ENCODE results near the gene DNAJC30. TPM values are rescaled to one million over a fixed set of nuclear protein-coding genes. Genes with fewer than 3 reads are reported as not detected.

Gene DNAJC30
- polyA plus RNA-seq, 1 of the 3 experiments (the other 2 are of a cell fraction): 11.0 TPM

DNA sequence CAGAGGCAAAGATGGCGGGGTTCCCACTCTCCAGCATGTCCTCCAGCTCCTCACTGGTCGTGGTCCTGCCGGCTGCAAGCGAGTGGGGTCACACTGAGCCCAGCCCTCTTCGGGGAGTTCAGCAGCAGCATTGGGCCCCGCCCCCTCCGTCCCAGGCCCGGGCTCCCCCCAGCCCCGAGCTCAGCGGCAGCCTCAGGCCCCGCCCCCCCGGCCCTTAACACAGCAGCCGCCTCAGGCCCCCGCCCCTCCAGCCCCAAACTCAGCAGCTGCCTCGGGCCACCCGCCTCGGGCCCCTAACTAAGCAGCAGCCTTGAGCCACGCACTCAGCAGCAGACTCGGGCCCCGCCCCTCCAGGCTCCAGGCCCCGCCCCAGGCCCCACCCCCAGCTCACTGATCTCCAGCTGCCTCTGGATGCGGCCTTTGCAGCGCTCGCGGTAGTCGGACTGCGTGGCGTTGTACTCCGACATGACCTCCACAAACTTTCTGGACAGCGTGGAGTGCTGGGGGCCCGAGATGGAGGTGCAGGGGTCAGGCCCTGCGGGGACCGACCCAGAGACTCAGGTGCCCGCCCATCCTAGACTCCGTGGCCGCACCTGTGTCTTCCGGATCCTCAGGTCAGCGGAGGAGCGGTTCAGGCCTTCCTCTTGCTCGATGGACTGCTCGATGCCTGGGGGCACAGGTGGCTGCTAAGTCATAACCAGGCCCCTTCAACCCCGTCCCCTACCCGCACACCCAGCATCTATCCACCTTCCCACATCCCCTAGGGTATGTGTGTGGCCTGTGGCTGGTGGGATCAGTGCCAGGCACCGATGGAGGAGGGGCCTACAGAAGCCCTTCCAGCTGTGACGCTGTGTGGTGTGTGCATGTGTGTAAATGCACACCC is 20.7 kb upstream of the DNAJC30 start:
- H3K4me1 ChIP-seq (ENCODE audit: control insufficient read depth in 1 of 2, insufficient read depth in 2 of 2, low read depth in 1 of 2, low read length in 1 of 2): peaks cover 0 to 42% of the 10 kb centered on the region in 2 experiments; a peak in 3 of 4 replicates
- ChIA-PET POLR2A (interaction anchor here (0.5 to 1.1 kb wide), 3 partner anchors 11 to 133 kb away, joined by 3 to 4 read pairs (median 4); partner anchors contain the start of genes BUD23 and DNAJC30), CTCF (interaction anchor here (0.8 to 4.5 kb wide), 6 partner anchors 14 to 151 kb away, joined by 3 to 27 read pairs (median 4); no protein-coding TSS in a partner anchor)
- peak overlapping the region; percentile 56; the same call in 1 of the 2 replicates for H3K4me2 ChIP-seq
- no peak for TF ChIP-seq TCF12 (IDR thresholded peaks at IDR 0.05)
- no peak for TF ChIP-seq FOXJ3 (CRISPR knock-in tag; IDR thresholded peaks at IDR 0.05)
- no peak for TF ChIP-seq MXI1 (IDR thresholded peaks at IDR 0.05; ENCODE audit: low read depth, low read length)
- TF ChIP-seq, protein P1, sequence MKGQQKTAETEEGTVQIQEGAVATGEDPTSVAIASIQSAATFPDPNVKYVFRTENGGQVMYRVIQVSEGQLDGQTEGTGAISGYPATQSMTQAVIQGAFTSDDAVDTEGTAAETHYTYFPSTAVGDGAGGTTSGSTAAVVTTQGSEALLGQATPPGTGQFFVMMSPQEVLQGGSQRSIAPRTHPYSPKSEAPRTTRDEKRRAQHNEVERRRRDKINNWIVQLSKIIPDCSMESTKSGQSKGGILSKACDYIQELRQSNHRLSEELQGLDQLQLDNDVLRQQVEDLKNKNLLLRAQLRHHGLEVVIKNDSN (IDR thresholded peaks at IDR 0.05; ENCODE audit: borderline replicate concordance, low read depth): no peak
- peaks cover 36% of the 10 kb centered on the region for H4K20me1 ChIP-seq (ENCODE audit: insufficient read depth)
- no peak overlapping the region for H3K9ac ChIP-seq
- no peaks in the 10 kb centered on the region for H3K27me3 ChIP-seq (ENCODE audit: insufficient read depth)
- H3K36me3 ChIP-seq (replicated peaks in 1 of 2; ENCODE audit: control insufficient read depth in 1 of 2, insufficient read depth in 2 of 2, low read length in 1 of 2): peaks cover 41 to 45% of the 10 kb centered on the region in 2 experiments
- WGBS (ENCODE audit: low lambda C conversion rate): 74% methylated on average over 33 of the region's 45 CpGs
- H3K9me3 ChIP-seq: no peaks in the 10 kb centered on the region
- peaks cover 57% of the 10 kb centered on the region for H3F3A ChIP-seq (replicated peaks; ENCODE audit: insufficient read depth)
- no peak overlapping the region for H3K4me3 ChIP-seq (ENCODE audit: low read depth in 2 of 2, low read length in 1 of 2)
- peak overlapping the region in 1 of 2 experiments; percentile 72; a peak in 1 of 4 replicates for H3K27ac ChIP-seq (ENCODE audit: low read depth in 2 of 2, low read length in 1 of 2)
- no peak overlapping the region for H2AFZ ChIP-seq (ENCODE audit: low read depth)
- H3K9me2 ChIP-seq: no peaks in the 10 kb centered on the region
- peaks cover 39% of the 10 kb centered on the region for H3K79me2 ChIP-seq (ENCODE audit: insufficient read depth)
- peak; percentile 89 for DNase-seq

DNA sequence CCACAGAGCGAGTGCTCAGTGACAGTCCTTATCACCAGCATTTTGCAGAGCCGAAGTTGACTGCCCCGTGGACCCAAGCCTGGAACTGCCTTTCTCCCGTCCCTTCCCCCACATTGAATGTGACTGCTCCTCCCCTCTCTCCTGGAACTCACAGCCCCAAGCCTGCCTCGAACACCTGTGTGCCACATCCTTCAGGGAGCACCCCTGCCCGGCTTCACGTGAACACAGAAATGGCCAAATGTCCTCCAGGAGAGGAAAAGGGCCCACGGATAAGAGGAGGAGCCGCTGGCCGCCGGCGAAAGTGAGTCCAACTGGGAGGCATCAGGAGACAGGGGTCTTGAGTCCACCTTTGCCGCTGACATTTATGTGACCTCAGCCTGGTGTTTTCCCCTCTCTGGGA is 20.0 kb upstream of the DNAJC30 start:
- Histone ChIP-seq H3K4me3 (ENCODE audit: low read depth in 2 of 2, low read length in 1 of 2) (no peak overlapping the region), H2AFZ (ENCODE audit: low read depth) (no peak overlapping the region), H3K4me1 (ENCODE audit: control insufficient read depth in 1 of 2, insufficient read depth in 2 of 2, low read depth in 1 of 2, low read length in 1 of 2) (peaks cover 0 to 42% of the 10 kb centered on the region in 2 experiments; a peak in 3 of 4 replicates), H3K4me2 (no peak overlapping the region), H3F3A (replicated peaks; ENCODE audit: insufficient read depth) (peaks cover 58% of the 10 kb centered on the region), H3K79me2 (ENCODE audit: insufficient read depth) (peaks cover 31% of the 10 kb centered on the region; the same call in 1 of the 2 replicates), H3K27ac (ENCODE audit: low read depth in 2 of 2, low read length in 1 of 2) (no peak overlapping the region; a peak in 1 of 4 replicates), H4K20me1 (ENCODE audit: insufficient read depth) (peaks cover 28% of the 10 kb centered on the region; the same call in 1 of the 2 replicates), H3K27me3 (ENCODE audit: insufficient read depth) (no peaks in the 10 kb centered on the region), H3K9me3 (no peaks in the 10 kb centered on the region), H3K9me2 (no peaks in the 10 kb centered on the region), H3K9ac (no peak overlapping the region), H3K36me3 (replicated peaks in 1 of 2; ENCODE audit: control insufficient read depth in 1 of 2, insufficient read depth in 2 of 2, low read length in 1 of 2) (peaks cover 37 to 46% of the 10 kb centered on the region in 2 experiments)
- ChIA-PET POLR2A (interaction anchor here (0.9 kb wide), 1 partner anchor 11 kb away, joined by 3 read pairs; no protein-coding TSS in a partner anchor), CTCF (interaction anchor here (0.9 to 8.8 kb wide), 7 partner anchors 16 to 97 kb away, joined by 3 to 70 read pairs (median 4); partner anchors contain the start of gene STX1A)
- TF ChIP-seq SMC3 (IDR thresholded peaks at IDR 0.05; ENCODE audit: low read depth, low read length) (no peak), RAD21 (IDR thresholded peaks at IDR 0.05; ENCODE audit: low read length) (no peak), NRF1 (IDR thresholded peaks at IDR 0.05; ENCODE audit: low read depth, low read length) (no peak), GABPA (IDR thresholded peaks at IDR 0.05; ENCODE audit: low read depth) (no peak), FOXM1 (IDR thresholded peaks at IDR 0.05; ENCODE audit: low read depth) (no peak), GATA2 (CRISPR knock-in tag; IDR thresholded peaks at IDR 0.05) (no peak), NFIC (IDR thresholded peaks at IDR 0.05; ENCODE audit: borderline replicate concordance) (no peak), TAF1 (IDR thresholded peaks at IDR 0.05; ENCODE audit: borderline replicate concordance, low read depth, low read length) (no peak), RXRA (IDR thresholded peaks at IDR 0.05; ENCODE audit: borderline replicate concordance, low read depth) (no peak), ELF1 (IDR thresholded peaks at IDR 0.05) (no peak), YY1 (IDR thresholded peaks at IDR 0.05; ENCODE audit: low read depth) (no peak), RFX5 (IDR thresholded peaks at IDR 0.05; ENCODE audit: low read length) (no peak)
- TF ChIP-seq, protein P2, sequence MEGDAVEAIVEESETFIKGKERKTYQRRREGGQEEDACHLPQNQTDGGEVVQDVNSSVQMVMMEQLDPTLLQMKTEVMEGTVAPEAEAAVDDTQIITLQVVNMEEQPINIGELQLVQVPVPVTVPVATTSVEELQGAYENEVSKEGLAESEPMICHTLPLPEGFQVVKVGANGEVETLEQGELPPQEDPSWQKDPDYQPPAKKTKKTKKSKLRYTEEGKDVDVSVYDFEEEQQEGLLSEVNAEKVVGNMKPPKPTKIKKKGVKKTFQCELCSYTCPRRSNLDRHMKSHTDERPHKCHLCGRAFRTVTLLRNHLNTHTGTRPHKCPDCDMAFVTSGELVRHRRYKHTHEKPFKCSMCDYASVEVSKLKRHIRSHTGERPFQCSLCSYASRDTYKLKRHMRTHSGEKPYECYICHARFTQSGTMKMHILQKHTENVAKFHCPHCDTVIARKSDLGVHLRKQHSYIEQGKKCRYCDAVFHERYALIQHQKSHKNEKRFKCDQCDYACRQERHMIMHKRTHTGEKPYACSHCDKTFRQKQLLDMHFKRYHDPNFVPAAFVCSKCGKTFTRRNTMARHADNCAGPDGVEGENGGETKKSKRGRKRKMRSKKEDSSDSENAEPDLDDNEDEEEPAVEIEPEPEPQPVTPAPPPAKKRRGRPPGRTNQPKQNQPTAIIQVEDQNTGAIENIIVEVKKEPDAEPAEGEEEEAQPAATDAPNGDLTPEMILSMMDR (IDR thresholded peaks at IDR 0.05): no peak
- TF ChIP-seq, protein P3, sequence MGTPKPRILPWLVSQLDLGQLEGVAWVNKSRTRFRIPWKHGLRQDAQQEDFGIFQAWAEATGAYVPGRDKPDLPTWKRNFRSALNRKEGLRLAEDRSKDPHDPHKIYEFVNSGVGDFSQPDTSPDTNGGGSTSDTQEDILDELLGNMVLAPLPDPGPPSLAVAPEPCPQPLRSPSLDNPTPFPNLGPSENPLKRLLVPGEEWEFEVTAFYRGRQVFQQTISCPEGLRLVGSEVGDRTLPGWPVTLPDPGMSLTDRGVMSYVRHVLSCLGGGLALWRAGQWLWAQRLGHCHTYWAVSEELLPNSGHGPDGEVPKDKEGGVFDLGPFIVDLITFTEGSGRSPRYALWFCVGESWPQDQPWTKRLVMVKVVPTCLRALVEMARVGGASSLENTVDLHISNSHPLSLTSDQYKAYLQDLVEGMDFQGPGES (IDR thresholded peaks at IDR 0.05; ENCODE audit: low read depth, low read length): no peak
- TF ChIP-seq, protein P4, sequence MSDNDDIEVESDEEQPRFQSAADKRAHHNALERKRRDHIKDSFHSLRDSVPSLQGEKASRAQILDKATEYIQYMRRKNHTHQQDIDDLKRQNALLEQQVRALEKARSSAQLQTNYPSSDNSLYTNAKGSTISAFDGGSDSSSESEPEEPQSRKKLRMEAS (IDR thresholded peaks at IDR 0.05; ENCODE audit: low read depth): no peak
- TF ChIP-seq, protein P5, sequence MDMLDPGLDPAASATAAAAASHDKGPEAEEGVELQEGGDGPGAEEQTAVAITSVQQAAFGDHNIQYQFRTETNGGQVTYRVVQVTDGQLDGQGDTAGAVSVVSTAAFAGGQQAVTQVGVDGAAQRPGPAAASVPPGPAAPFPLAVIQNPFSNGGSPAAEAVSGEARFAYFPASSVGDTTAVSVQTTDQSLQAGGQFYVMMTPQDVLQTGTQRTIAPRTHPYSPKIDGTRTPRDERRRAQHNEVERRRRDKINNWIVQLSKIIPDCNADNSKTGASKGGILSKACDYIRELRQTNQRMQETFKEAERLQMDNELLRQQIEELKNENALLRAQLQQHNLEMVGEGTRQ (IDR thresholded peaks at IDR 0.05; ENCODE audit: borderline replicate concordance, low read depth, low read length): no peak
- peak; percentile 28 for DNase-seq
- WGBS (ENCODE audit: low lambda C conversion rate): 89% methylated on average over 13 of the region's 13 CpGs

Data from SK-N-SH (cell line).